ENCODE results near the gene TUBB.
"Not testable (repeated sequence)": the region's sequence is repeated elsewhere in the genome, so short reads cannot be mapped to it uniquely, and the experiment has no call there.

TUBB gene

GRCh38 chr6:30709101-30709868 is 10.9 kb upstream of the TUBB start:
- H3K27ac ChIP-seq, result no peak overlapping the region
- no peak for TF ChIP-seq CTCF (conservative IDR thresholded peaks at IDR 0.05; ENCODE audit: low read depth)
- no peak for DNase-seq (ENCODE audit: low spot score)
- CTCF ChIA-PET, result interaction anchor here (0.6 to 0.7 kb wide), 2 partner anchors 8 to 81 kb away, joined by 3 read pairs; partner anchors contain the start of gene MDC1
- POLR2A ChIA-PET (ENCODE audit: low non-redundant PET), result no interaction called here

GRCh38 chr6:30711758-30712380 is 8.3 kb upstream of the TUBB start:
- ChIA-PET CTCF (interaction anchor here (0.7 to 0.8 kb wide), 2 partner anchors 33 to 168 kb away, joined by 4 read pairs; no protein-coding TSS in a partner anchor), POLR2A (ENCODE audit: low non-redundant PET) (no interaction called here)
- peak overlapping the region; percentile 31 for H3K27ac ChIP-seq
- no peak for TF ChIP-seq CTCF (conservative IDR thresholded peaks at IDR 0.05; ENCODE audit: low read depth)
- DNase-seq (ENCODE audit: low spot score), result no peak

- CTCF ChIA-PET, result interaction anchor here (0.7 kb wide), 1 partner anchor 507 kb away, joined by 4 read pairs; no protein-coding TSS in a partner anchor
Measured at GRCh38 chr6:30712441-30712945, 7.7 kb upstream of the TUBB start.

GRCh38 chr6:30714263-30714662 is 5.9 kb upstream of the TUBB start:
- CTCF ChIA-PET, result no interaction called here
- POLR2A ChIA-PET (ENCODE audit: low non-redundant PET), result no interaction called here
- no peak for TF ChIP-seq CTCF (conservative IDR thresholded peaks at IDR 0.05; ENCODE audit: low read depth)
- no peak overlapping the region for H3K27ac ChIP-seq
- no peak for DNase-seq (ENCODE audit: low spot score)

More at GRCh38 chr6:30712441-30712945, 7.7 kb upstream of the TUBB start:
- no peak for DNase-seq (ENCODE audit: low spot score)
- peak overlapping the region; percentile 31 for H3K27ac ChIP-seq
- POLR2A ChIA-PET (ENCODE audit: low non-redundant PET), result interaction anchor here (0.7 kb wide), 1 partner anchor 9 kb away, joined by 3 read pairs; no protein-coding TSS in a partner anchor
- TF ChIP-seq CTCF (conservative IDR thresholded peaks at IDR 0.05; ENCODE audit: low read depth), result no peak

GRCh38 chr6:30716879-30717128 is 3.3 kb upstream of the TUBB start:
- peak overlapping the region; percentile 98 for H3K27ac ChIP-seq
- TF ChIP-seq CTCF (conservative IDR thresholded peaks at IDR 0.05; ENCODE audit: low read depth), result no peak
- POLR2A ChIA-PET (ENCODE audit: low non-redundant PET), result interaction anchor here (0.8 to 1.3 kb wide), 2 partner anchors 24 to 26 kb away, joined by 5 to 12 read pairs; partner anchors contain the start of gene NRM
- CTCF ChIA-PET, result interaction anchor here (0.5 to 1.0 kb wide), 7 partner anchors 8 to 512 kb away, joined by 3 to 5 read pairs (median 3); no protein-coding TSS in a partner anchor
- DNase-seq (ENCODE audit: low spot score), result no peak

GRCh38 chr6:30717129-30717844 is 2.9 kb upstream of the TUBB start, which contains the start of gene MDC1:
TSS of gene MDC1 (minus strand) at chr6:30717281. CDS start at chr6:30715175, 2,106 bp downstream.
- no peak for TF ChIP-seq CTCF (conservative IDR thresholded peaks at IDR 0.05; ENCODE audit: low read depth)
- peak within 1 kb of the TSS; percentile 98 for H3K27ac ChIP-seq
- ChIA-PET POLR2A (ENCODE audit: low non-redundant PET) (interaction anchor here (0.6 to 1.3 kb wide), 4 partner anchors 25 to 334 kb away, joined by 3 to 12 read pairs (median 4); partner anchors contain the start of gene NRM), CTCF (interaction anchor here (0.5 to 1.1 kb wide), 8 partner anchors 8 to 511 kb away, joined by 3 to 5 read pairs (median 4); no protein-coding TSS in a partner anchor)
- peak; percentile 96 for DNase-seq (ENCODE audit: low spot score)

GRCh38 chr6:30717845-30718720 is 2.1 kb upstream of the TUBB start:
- ChIA-PET CTCF (interaction anchor here (1.1 kb wide), 1 partner anchor 39 kb away, joined by 4 read pairs; no protein-coding TSS in a partner anchor), POLR2A (ENCODE audit: low non-redundant PET) (interaction anchor here (0.8 to 1.3 kb wide), 2 partner anchors 28 to 100 kb away, joined by 3 to 12 read pairs; partner anchors contain the start of gene NRM)
- peak overlapping the region; percentile 98 for H3K27ac ChIP-seq
- not testable (repeated sequence) for DNase-seq (ENCODE audit: low spot score)

Data from RWPE1 (cell line).